IMR-90 (cell line): Measurements from ENCODE around the gene QPRT. TPM values are rescaled to one million over a fixed set of nuclear protein-coding genes. Genes with fewer than 3 reads are reported as not detected.

ENCODE experiments used
- ATAC-seq: fragments of 200-7000 bp; cut with Tn5 transposase; 2 replicates; pipeline ENCODE4 v1.9.1; 2020; ENCODE audit warnings: low read depth, mild to moderate bottlenecking, moderate library complexity
- BruUV-seq: library from RNA; stranded (reverse); fragments of 400-500 nt; replicated peaks from 2 replicates; lab custom pipeline; 2021; lab: Mats Ljungman, UMichigan
- CTCF ChIA-PET: fragments of 300-600 bp; formaldehyde crosslinking; extraction: SDS; loops from one replicate; lab custom pipeline; 2021; ENCODE audit warnings: antibody characterized with exemption; lab: Yijun Ruan, JAX
- POLR2A ChIA-PET: fragments of 300-600 bp; sonication (Branson Sonifier 250); formaldehyde crosslinking; loops from one replicate; lab custom pipeline; 2022; ENCODE audit warnings: antibody characterized with exemption; ENCODE audit not compliant: unreplicated experiment; lab: Charles Lee
- DNase-seq: peaks from one replicate; pipeline ENCODE4 v3.0.0; 2013
- H2AFZ ChIP-seq: replicated peaks from 2 replicates; pipeline ENCODE3; 2013; ENCODE audit warnings: low read length, mild to moderate bottlenecking; ENCODE audit not compliant: poor library complexity
- H2AK5ac ChIP-seq: 2 replicates; pipeline ENCODE4 v1.6.1; 2013; ENCODE audit warnings: low read depth, low read length, inconsistent platforms
- H2AK9ac ChIP-seq: replicated peaks from 2 replicates; pipeline ENCODE3; 2013; ENCODE audit warnings: mild to moderate bottlenecking, low read depth, low read length, moderate library complexity; ENCODE audit not compliant: poor library complexity
- H2BK120ac ChIP-seq: 2 replicates; pipeline ENCODE4 v1.6.1; 2013; ENCODE audit warnings: low read depth, low read length, inconsistent platforms
- H2BK15ac ChIP-seq: 3 replicates; pipeline ENCODE4 v1.6.1; 2013; ENCODE audit warnings: low read depth, low read length, inconsistent platforms
- H2BK20ac ChIP-seq: 2 replicates; pipeline ENCODE4 v1.6.1; 2013; ENCODE audit warnings: low read depth, mild to moderate bottlenecking, inconsistent platforms, low read length, moderate library complexity
- H2BK5ac ChIP-seq: 2 replicates; pipeline ENCODE4 v1.6.1; 2013; ENCODE audit warnings: mild to moderate bottlenecking, low read depth, low read length, inconsistent platforms; ENCODE audit not compliant: poor library complexity, severe bottlenecking
- H3K14ac ChIP-seq: replicated peaks from 2 replicates; pipeline ENCODE4 v1.6.1; 2013; ENCODE audit warnings: low read depth, low read length, inconsistent platforms
- H3K18ac ChIP-seq: 2 replicates; pipeline ENCODE4 v1.6.1; 2013; ENCODE audit warnings: low read depth, low read length, control low read depth
- H3K23ac ChIP-seq: 2 replicates; pipeline ENCODE4 v1.6.1; 2013; ENCODE audit warnings: low read depth, low read length, inconsistent platforms
- H3K27ac ChIP-seq: 2 replicates; pipeline ENCODE4 v1.5.1; 2013; ENCODE audit warnings: mild to moderate bottlenecking, control low read depth, low read length; ENCODE audit not compliant: insufficient read depth
- H3K27me3 ChIP-seq: 2 replicates; pipeline ENCODE4 v1.6.1; 2013; ENCODE audit warnings: low read length; ENCODE audit not compliant: control insufficient read depth, insufficient read depth
- H3K36me3 ChIP-seq: 2 replicates; pipeline ENCODE4 v1.6.1; 2013; ENCODE audit warnings: low read length, mixed read lengths; ENCODE audit not compliant: control insufficient read depth, insufficient read depth
- H3K4ac ChIP-seq: 2 replicates; pipeline ENCODE4 v1.6.1; 2013; ENCODE audit warnings: low read depth, low read length, inconsistent platforms
- H3K4me1 ChIP-seq: 2 replicates; pipeline ENCODE4 v1.6.1; 2013; ENCODE audit warnings: low read length, mixed read lengths; ENCODE audit not compliant: control insufficient read depth, insufficient read depth
- H3K4me2 ChIP-seq: 2 replicates; pipeline ENCODE4 v1.6.1; 2013; ENCODE audit warnings: low read depth, mild to moderate bottlenecking, control low read depth, low read length, moderate library complexity
- H3K4me3 ChIP-seq: 2 replicates; pipeline ENCODE4 v1.5.1; 2013; ENCODE audit warnings: low read depth, mild to moderate bottlenecking, control low read depth, low read length, moderate library complexity; ENCODE audit not compliant: insufficient read depth
- H3K56ac ChIP-seq: 2 replicates; pipeline ENCODE4 v1.6.1; 2013; ENCODE audit warnings: low read length, inconsistent platforms; ENCODE audit not compliant: insufficient read depth; ENCODE audit errors: extremely low read depth
- H3K79me1 ChIP-seq, 2 experiments: 2 replicates each; pipeline ENCODE4 v1.6.1; 2013; ENCODE audit warnings: low read length in 2 of 2, inconsistent platforms in 1 of 2, low read depth in 1 of 2
- H3K9ac ChIP-seq: 2 replicates; pipeline ENCODE4 v1.6.1; 2013; ENCODE audit warnings: low read depth, low read length, control low read depth
- H3K9me1 ChIP-seq: 2 replicates; pipeline ENCODE4 v1.6.1; 2013; ENCODE audit warnings: low read length, inconsistent platforms; ENCODE audit not compliant: insufficient read depth
- H3K9me3 ChIP-seq: 2 replicates; pipeline ENCODE4 v1.6.1; 2013; ENCODE audit warnings: low read length; ENCODE audit not compliant: control insufficient read depth, insufficient read depth
- H4K20me1 ChIP-seq: 2 replicates; pipeline ENCODE4 v1.6.1; 2013; ENCODE audit warnings: low read length, inconsistent platforms; ENCODE audit not compliant: insufficient read depth
- H4K5ac ChIP-seq: 2 replicates; pipeline ENCODE4 v1.6.1; 2013; ENCODE audit warnings: mild to moderate bottlenecking, low read depth, low read length, control low read depth
- H4K8ac ChIP-seq, 2 experiments: 2 replicates each; pipeline ENCODE4 v1.6.1; 2013; ENCODE audit warnings: low read depth in 2 of 2, low read length in 2 of 2, control low read depth in 1 of 2, inconsistent platforms in 1 of 2
- H4K91ac ChIP-seq: 2 replicates; pipeline ENCODE4 v1.6.1; 2013; ENCODE audit warnings: low read depth, low read length, inconsistent platforms; ENCODE audit not compliant: insufficient read depth
- MAFK ChIP-seq: IDR thresholded peaks from 2 replicates; pipeline ENCODE4 v1.6.1; 2012; ENCODE audit warnings: low read depth, low read length, improper control_type of control experiment
- MXI1 ChIP-seq: IDR thresholded peaks from 2 replicates; pipeline ENCODE4 v1.6.1; 2012; ENCODE audit warnings: low read depth, mild to moderate bottlenecking, low read length, moderate library complexity, borderline replicate concordance
- RAD21 ChIP-seq: IDR thresholded peaks from 2 replicates; pipeline ENCODE4 v1.6.1; 2012; ENCODE audit warnings: low read length, improper control_type of control experiment
- SMC3 ChIP-seq: fragments of 150-350 bp; IDR thresholded peaks from 2 replicates; pipeline ENCODE4 v1.6.1; 2016; ENCODE audit warnings: low read depth, mild to moderate bottlenecking, antibody characterized with exemption, low read length, moderate library complexity
- USF2 ChIP-seq: fragments of 150-350 bp; IDR thresholded peaks from 2 replicates; pipeline ENCODE4 v1.6.1; 2017; ENCODE audit warnings: mild to moderate bottlenecking, antibody characterized with exemption, low read length, low read depth
- WGBS, 2 experiments: methylation state at CpG; one replicate each; pipeline versions ENCODE4 v1.1.5 to v1.1.7; 2013; ENCODE audit warnings: missing lambda C conversion rate in 2 of 2; ENCODE audit not compliant: insufficient read length in 1 of 2; ENCODE audit errors: extremely low coverage in 2 of 2; 5-methylcytosine and 5-hydroxymethylcytosine counted together
- dilution Hi-C: fragments of 300-500 bp; cut with HindIII; formaldehyde crosslinking; loops from one replicate; pipeline ENCODE4 v1.14.3; 2018; ENCODE audit warnings: low sequenced_read_pairs; ENCODE audit not compliant: unreplicated experiment
- in situ Hi-C: fragments of 300-500 bp; cut with MboI; formaldehyde crosslinking; loops from 3 replicates; pipeline ENCODE4 v1.14.3; 2019; ENCODE audit warnings: low sequenced_read_pairs, inconsistent platforms, mixed read lengths
- intact Hi-C: fragments of 100-400 bp; cut with micrococcal nuclease; formaldehyde crosslinking; loops from 2 replicates; pipeline ENCODE4 v1.10.0; 2022
- polyA plus RNA-seq, 3 experiments: library from polyadenylated mRNA; depleted of rRNA; stranded (reverse); fragments of >200 nt; gene quantifications; 2 replicates each; pipeline ENCODE4 v1.2.3, GENCODE V29; 2012; ENCODE audit warnings: low replicate concordance in 1 of 3
- total RNA-seq: library from RNA; depleted of rRNA; stranded (reverse); fragments of >200 nt; gene quantifications from 2 replicates; pipeline ENCODE4 v1.2.3, GENCODE V29; 2012

Gene QPRT
- total and polyA plus RNA-seq, 2 of the 4 experiments (the other 2 are of a cell fraction): 3.4 to 6.3 TPM

- Histone ChIP-seq H3K18ac (no peak overlapping the region), H2AFZ (no peak overlapping the region), H3K4me2 (no peak overlapping the region), H3K14ac (no peak overlapping the region), H3K56ac (no peak overlapping the region), H3K9me3 (0 out of 2 replicates have a peak, but pooled peaks cover 2% of the 10 kb centered on the region), H3K27me3 (peaks cover 7% of the 10 kb centered on the region), H2AK9ac (no peak overlapping the region), H3K27ac (no peak overlapping the region), H4K8ac (no peak overlapping the region), H3K9ac (no peak overlapping the region), H3K79me1 (no peaks in the 10 kb centered on the region), H4K20me1 (no peaks in the 10 kb centered on the region), H3K4ac (no peak overlapping the region), H4K91ac (no peak overlapping the region), H3K4me1 (no peaks in the 10 kb centered on the region), H2BK120ac (no peak overlapping the region), H2BK15ac (no peak overlapping the region), H3K9me1 (no peaks in the 10 kb centered on the region), H3K23ac (no peak overlapping the region), H3K36me3 (no peaks in the 10 kb centered on the region), H4K5ac (no peak overlapping the region), H3K4me3 (no peak overlapping the region), H2AK5ac (no peak overlapping the region), H2BK20ac (no peak overlapping the region), H2BK5ac (no peak overlapping the region)
- POLR2A ChIA-PET: no interaction called here
- in situ Hi-C loops (no loop called here), dilution Hi-C loops (no loop called here), intact Hi-C loops (no loop called here)
- no CpG with 5 or more reads among the region's 3 CpGs for WGBS, 2 experiments
- DNase-seq (no peak), ATAC-seq (no peak)
- CTCF ChIA-PET: no interaction called here
- TF ChIP-seq USF2 (no peak), MAFK (no peak), SMC3 (no peak), MXI1 (no peak), RAD21 (no peak)
- no TSS peak for BruUV-seq
Measured at GRCh38 chr16:29646947-29647346, 32.0 kb upstream of the QPRT start.
